ENCODE data around the gene PLET1.

Gene PLET1, protein sequence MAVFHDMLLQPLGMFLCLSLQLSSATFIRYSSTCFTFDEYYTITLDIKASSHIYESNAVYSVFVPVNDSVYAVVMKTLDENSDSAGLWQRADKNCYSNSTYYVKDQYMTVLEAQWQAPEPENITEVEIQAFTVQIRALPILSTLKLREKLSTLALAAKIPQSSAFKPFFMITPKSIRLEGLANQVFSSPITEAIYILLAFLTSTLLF

GRCh38 chr11:112260490-112260889 is at the start of gene PLET1:
Gene PLET1, minus strand, starts transcription at chr11:112260860. Its CDS starts 271 bp downstream, at chr11:112260589.
- DNase-seq = no peak

DNA sequence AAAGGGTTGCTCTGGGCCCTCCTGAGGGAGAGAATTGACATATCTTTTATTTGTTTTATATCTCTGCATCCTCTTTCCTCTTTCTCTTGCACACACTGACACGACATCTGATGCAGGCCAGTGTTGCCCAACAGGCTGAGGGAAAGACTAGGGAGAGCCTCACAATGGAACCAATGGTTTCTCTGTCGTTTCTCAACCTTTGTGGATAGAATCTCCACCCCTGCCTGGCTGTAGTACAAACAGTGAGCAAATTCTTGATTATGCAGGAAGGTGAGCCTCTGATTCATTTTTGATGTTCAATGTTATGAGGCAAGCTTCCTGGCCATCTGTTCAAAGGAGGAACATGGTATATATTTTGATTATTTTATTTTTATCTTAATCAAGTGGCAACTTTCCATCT is 49.8 kb upstream of the PLET1 start:
- no peak for DNase-seq

GRCh38 chr11:112308651-112309050 is 48.0 kb upstream of the PLET1 start:
- no peak for DNase-seq

DNA sequence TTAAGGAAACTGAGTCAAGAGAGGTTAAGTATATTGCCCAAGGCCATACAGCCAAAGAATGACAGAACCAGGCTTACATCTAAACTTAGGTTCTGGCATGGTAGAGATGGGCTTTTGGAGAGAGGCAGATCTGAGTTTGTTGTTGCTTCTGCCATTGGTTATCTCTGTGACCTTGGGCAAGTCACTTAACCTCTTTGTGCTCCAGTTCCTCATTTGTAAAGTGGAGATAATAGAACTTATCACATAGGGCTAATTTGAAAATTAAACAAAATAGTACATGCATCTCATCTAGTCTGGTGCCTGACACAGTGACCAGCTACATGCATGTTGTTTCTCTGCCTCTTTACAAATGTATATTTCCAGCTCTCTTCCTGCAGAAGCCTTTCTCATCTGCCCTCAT is 47.0 kb upstream of the PLET1 start:
- no peak for DNase-seq

DNA sequence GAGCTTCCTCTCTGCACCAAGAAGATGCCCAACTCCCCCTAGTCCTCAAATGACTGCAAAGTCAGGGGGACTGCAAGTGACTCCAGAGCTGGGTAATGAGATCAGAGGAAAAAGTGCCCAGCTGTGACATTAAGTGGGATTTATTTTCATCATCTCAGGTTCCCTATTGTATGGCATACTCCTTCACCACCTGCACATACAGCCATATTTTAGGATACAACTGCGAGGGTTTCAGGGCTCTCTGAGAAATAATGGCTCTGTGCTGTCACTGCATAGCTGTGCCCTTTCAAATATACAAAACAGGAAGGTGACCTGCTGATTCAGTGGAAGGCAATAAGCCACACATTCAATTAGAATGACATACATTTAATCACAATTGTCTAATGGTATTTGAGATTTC is 45.6 kb upstream of the PLET1 start:
- no peak for DNase-seq

- DNase-seq = no peak
These were observed 44.3 kb upstream of the PLET1 start for GRCh38 chr11:112304914-112305313.

GRCh38 chr11:112303616-112304015 is 43.0 kb upstream of the PLET1 start:
- no peak for DNase-seq

DNA sequence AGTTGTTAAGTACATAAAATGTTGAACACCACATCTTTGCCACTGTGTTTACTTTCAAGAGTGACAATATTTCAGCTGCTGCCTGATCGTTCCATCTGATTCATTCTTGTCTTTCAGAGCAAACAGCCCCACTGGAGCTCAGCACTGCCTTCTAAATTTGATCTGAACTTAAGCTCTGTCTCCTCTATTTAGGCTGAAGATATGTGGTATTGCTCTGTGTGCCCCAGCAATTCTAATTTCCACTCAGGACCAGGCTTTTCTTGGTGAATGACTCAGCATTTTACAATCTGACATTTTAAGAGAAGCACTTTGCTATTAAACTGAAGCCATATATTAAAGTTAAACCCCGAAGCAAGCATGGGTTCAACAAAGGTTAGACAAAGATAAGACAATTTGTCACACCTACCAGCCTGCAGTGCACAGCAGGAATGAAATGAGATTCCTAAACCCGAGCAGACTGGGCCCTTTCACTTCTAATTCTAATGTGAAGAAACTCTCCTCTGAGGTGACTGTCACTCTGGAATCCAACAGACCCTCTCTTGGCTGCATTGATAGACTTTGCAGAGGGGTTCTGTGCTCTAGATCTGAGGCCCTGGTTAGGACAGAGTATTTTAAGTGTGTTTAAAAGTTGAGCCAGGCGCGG is 41.7 kb upstream of the PLET1 start:
- DNase-seq = no peak

GRCh38 chr11:112300094-112300786 is 39.6 kb upstream of the PLET1 start:
- DNase-seq = no peak

- no peak for DNase-seq
These were observed 37.9 kb upstream of the PLET1 start for GRCh38 chr11:112298535-112298934.

- no peak for DNase-seq
These were observed 36.7 kb upstream of the PLET1 start for GRCh38 chr11:112297248-112297866.

- no peak for DNase-seq
These were observed 35.4 kb upstream of the PLET1 start for GRCh38 chr11:112296044-112296443.

DNA sequence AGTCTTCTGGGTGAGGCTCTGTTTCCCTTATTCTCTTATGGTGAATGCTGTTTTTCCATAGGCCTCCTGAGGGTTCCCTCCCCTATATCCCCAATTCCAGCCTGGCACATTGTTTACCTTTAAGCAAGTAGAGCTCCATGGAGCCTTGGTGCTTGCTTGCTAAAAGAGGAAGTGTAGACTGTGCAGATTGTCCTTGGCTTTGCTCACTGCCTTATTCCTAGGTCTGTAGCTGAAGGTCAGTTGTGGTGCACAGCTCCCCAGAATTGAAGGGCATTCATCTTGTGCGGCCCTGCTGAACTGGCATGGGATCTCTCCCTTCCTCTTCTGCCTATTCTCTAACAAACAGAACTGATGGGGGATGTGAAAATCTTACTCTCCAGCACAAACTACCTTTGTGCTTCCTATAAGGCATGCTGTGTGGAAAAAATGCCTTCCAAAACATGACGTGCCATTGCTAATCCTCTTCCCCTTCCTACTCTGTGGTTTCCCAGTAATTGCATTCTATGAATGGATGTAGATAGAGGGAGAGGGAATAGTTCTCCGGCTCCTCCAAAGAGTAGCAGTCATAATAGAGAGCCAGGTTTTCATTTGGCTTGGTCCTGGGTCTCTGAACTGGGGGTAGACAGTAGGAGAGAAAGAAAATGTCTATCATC is 34.2 kb upstream of the PLET1 start:
- no peak for DNase-seq

DNA sequence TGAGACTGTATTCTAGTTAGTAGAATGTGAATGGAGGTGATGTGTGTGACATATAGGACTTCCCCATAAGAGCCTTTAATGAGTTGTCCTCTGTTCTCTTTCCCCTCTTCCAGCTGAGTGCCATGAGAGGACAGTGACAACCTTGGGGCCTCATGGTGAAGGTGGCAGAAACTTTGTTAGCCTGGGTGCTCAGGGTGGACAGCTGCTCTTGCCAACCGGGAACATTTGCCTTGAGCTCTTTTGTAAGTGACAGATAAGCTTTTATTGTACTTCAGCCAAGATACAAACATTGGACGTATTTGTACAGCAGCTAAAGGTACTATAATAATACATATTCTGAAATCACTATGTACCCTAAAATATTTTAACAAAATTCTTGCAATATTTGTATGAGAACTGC is 33.0 kb upstream of the PLET1 start:
- no peak for DNase-seq

- DNase-seq = no peak
These were observed 32.2 kb upstream of the PLET1 start for GRCh38 chr11:112292785-112293407.

GRCh38 chr11:112292188-112292587 is 31.5 kb upstream of the PLET1 start:
- no peak for DNase-seq

GRCh38 chr11:112291191-112291590 is 30.5 kb upstream of the PLET1 start:
- DNase-seq = no peak

DNA sequence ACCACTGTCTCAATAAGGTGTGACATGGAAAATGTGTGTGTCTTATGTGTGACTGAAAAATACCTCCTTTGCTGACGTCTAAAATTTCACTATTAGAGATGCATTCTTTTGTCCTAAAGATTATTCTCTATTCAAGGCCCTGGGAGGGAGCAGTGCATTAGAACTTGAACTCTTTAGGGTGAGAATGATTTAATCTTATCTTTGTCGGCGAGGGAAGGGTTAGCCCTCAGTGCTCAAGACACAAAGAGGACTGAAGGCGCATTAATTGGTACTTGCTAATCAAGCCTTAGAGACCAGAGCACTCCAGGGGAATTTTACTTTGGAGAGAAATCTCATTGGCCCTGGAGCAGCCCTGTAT is 29.8 kb upstream of the PLET1 start:
- no peak for DNase-seq

GRCh38 chr11:112289588-112290492 is 29.2 kb upstream of the PLET1 start:
- peak; percentile 37 for DNase-seq

GRCh38 chr11:112288021-112288420 is 27.4 kb upstream of the PLET1 start:
- no peak for DNase-seq

GRCh38 chr11:112285841-112286311 is 25.2 kb upstream of the PLET1 start:
- no peak for DNase-seq

GRCh38 chr11:112281726-112282125 is 21.1 kb upstream of the PLET1 start:
- no peak for DNase-seq

All from NCI-H510A (cell line).